HFF-Myc (cell line): ENCODE data around the gene OSBPL9.
"Not testable (repeated sequence)": the region's sequence is repeated elsewhere in the genome, so short reads cannot be mapped to it uniquely, and the experiment has no call there.

Source experiments
- DNase-seq: peaks from one replicate; pipeline ENCODE4 v3.0.0-alpha.2; 2011; ENCODE audit warnings: low read depth; ENCODE audit errors: extremely low read depth
- H3K4me3 ChIP-seq: replicated peaks from 2 replicates; pipeline ENCODE4 v1.5.1; 2011; ENCODE audit warnings: low read depth, mild to moderate bottlenecking, control low read depth, low read length
- CTCF ChIP-seq: IDR thresholded peaks from 2 replicates; pipeline ENCODE4 v1.5.1; 2012; ENCODE audit warnings: mild to moderate bottlenecking, low read depth, low read length, control low read depth; ENCODE audit errors: missing control alignments

The OSBPL9 gene

GRCh38 chr1:51607681-51608095 lies 9.2 kb upstream of the OSBPL9 start:
- DNase-seq = no peak
- TF ChIP-seq CTCF = no peak
- no peak overlapping the region for H3K4me3 ChIP-seq

GRCh38 chr1:51610104-51610503 lies 6.8 kb upstream of the OSBPL9 start:
- H3K4me3 ChIP-seq, DNase-seq: not testable (repeated sequence)

GRCh38 chr1:51610637-51611036 lies 6.3 kb upstream of the OSBPL9 start:
- H3K4me3 ChIP-seq = no peak overlapping the region
- no peak for DNase-seq
- TF ChIP-seq CTCF = no peak

- no peak overlapping the region for H3K4me3 ChIP-seq
- no peak for DNase-seq
- TF ChIP-seq CTCF = no peak
Observed at GRCh38 chr1:51612447-51612961, 4.4 kb upstream of the OSBPL9 start.

GRCh38 chr1:51615780-51616291 lies 1.1 kb upstream of the OSBPL9 start:
- no peak for DNase-seq
- TF ChIP-seq CTCF = no peak
- H3K4me3 ChIP-seq = no peak overlapping the region

- TF ChIP-seq CTCF = no peak
- peak overlapping the region; percentile 14 for H3K4me3 ChIP-seq
- no peak for DNase-seq
Observed at GRCh38 chr1:51616490-51616889, 402 bp upstream of the OSBPL9 start.

- no peak for TF ChIP-seq CTCF
- peak overlapping the region; percentile 72; the same call in 1 of the 2 replicates for H3K4me3 ChIP-seq
- DNase-seq = no peak
Observed at GRCh38 chr1:51618715-51619114, 1.8 kb downstream of the OSBPL9 start.
